ENCODE measurements around the gene IRX6. TPM values are rescaled to one million over a fixed set of nuclear protein-coding genes. Genes with fewer than 3 reads are reported as not detected.
A peak's percentile ranks its signal among the peaks of the same experiment; 100 is the strongest.

IRX6 gene
- total and polyA plus RNA-seq, 2 experiments from 2014 or later = not detected

DNA sequence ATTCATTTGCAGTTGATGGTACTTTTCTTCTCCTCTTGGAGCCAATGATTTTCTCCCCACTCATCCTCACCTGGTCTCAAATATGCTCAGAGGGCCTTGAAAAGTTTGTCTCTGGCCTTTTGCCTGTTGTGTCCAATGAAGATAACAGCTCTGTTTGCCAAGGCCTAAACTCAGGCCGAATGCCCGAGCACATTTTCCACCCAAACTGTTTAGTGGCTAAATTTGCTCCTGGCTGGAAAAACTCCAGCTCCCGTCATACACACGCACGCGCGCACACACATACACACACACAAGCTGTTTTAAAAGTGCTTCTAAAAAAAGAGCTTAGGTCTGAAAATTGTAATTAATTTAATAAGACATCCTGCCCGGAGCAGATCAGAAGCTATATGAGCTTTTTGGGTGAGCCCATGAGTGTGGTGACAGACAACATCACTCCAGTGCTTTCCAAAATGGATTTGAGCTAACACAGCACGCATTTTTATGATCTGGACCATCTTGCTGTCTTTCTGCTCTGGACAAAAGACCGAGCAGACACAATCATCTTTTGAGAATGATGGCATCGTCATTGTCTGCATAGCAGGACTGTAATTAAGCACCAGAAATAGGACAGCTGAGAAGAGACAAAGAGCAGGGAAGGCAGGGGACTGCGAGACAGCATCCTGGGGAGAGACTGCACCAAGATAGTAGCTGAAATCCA, 48.9 kb downstream of the IRX6 start:
- 46 to 53% methylated on average over 12 of the region's 12 CpGs for WGBS, 2 experiments (ENCODE audit: low coverage in 1 of 2, low lambda C conversion rate in 2 of 2, missing lambda C conversion rate in 2 of 2)
- no peak for TF ChIP-seq EZH2 (IDR thresholded peaks at IDR 0.05; ENCODE audit: insufficient read depth, poor library complexity, severe bottlenecking)
- TF ChIP-seq EZH2phosphoT487 (IDR thresholded peaks at IDR 0.05; ENCODE audit: insufficient read depth, low read depth) = no peak
- Histone ChIP-seq H3K79me2 (ENCODE audit: insufficient read depth) (no peaks in the 10 kb centered on the region), H3K36me3 (ENCODE audit: low read depth) (no peaks in the 10 kb centered on the region), H3K9me2 (ENCODE audit: insufficient read depth) (no peaks in the 10 kb centered on the region), H3K4me2 (ENCODE audit: unreplicated experiment) (no peak overlapping the region), H3K9ac (no peak overlapping the region), H3F3A (ENCODE audit: insufficient read depth) (peaks cover 5% of the 10 kb centered on the region; the same call in 1 of the 2 replicates), H3K9me3 (ENCODE audit: low read depth) (no peaks in the 10 kb centered on the region), H3K4me3 (no peak overlapping the region), H3K4me1 (ENCODE audit: insufficient read depth) (peaks cover 5% of the 10 kb centered on the region), H3K27ac (no peak overlapping the region), H3K27me3 (replicated peaks; ENCODE audit: insufficient read depth) (peaks cover 42% of the 10 kb centered on the region), H4K20me1 (ENCODE audit: insufficient read depth) (no peaks in the 10 kb centered on the region), H2AFZ (no peak overlapping the region)
- in situ Hi-C loops (cut with MboI) = no loop called here
- DNase-seq = peak; percentile 7

DNA sequence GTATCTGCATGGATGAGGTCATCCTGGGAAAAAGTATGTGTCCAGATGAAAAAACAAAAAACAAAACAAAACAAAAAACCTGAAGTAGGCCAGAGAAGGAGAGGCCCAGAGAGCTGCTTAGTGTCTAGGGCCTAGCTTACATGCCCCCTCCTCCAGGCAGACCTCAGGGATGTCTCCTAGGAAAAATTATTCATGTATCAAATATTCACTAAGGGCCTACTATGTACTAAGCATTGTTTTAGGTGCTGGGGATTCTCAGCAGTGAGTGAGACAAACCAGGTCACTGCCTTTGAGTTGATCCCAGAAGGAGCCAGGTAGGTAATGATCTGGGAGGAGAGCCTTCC, 49.5 kb downstream of the IRX6 start:
- H3K9me2 ChIP-seq (ENCODE audit: insufficient read depth) = no peaks in the 10 kb centered on the region
- DNase-seq = no peak
- TF ChIP-seq EZH2phosphoT487 (IDR thresholded peaks at IDR 0.05; ENCODE audit: insufficient read depth, low read depth) = no peak
- no peak for TF ChIP-seq EZH2 (IDR thresholded peaks at IDR 0.05; ENCODE audit: insufficient read depth, poor library complexity, severe bottlenecking)
- no peak overlapping the region for H3K27ac ChIP-seq
- no peaks in the 10 kb centered on the region for H3K79me2 ChIP-seq (ENCODE audit: insufficient read depth)
- H3K9ac ChIP-seq = no peak overlapping the region
- H3K4me2 ChIP-seq (ENCODE audit: unreplicated experiment) = no peak overlapping the region
- H3K4me3 ChIP-seq = no peak overlapping the region
- H3K4me1 ChIP-seq (ENCODE audit: insufficient read depth) = no peaks in the 10 kb centered on the region
- H2AFZ ChIP-seq = no peak overlapping the region
- H3K36me3 ChIP-seq (ENCODE audit: low read depth) = no peaks in the 10 kb centered on the region
- in situ Hi-C loops (cut with MboI) = no loop called here
- H3K9me3 ChIP-seq (ENCODE audit: low read depth) = no peaks in the 10 kb centered on the region
- H3K27me3 ChIP-seq (replicated peaks; ENCODE audit: insufficient read depth) = peaks cover 37% of the 10 kb centered on the region
- H3F3A ChIP-seq (ENCODE audit: insufficient read depth) = no peaks in the 10 kb centered on the region
- no peaks in the 10 kb centered on the region for H4K20me1 ChIP-seq (ENCODE audit: insufficient read depth)

DNA sequence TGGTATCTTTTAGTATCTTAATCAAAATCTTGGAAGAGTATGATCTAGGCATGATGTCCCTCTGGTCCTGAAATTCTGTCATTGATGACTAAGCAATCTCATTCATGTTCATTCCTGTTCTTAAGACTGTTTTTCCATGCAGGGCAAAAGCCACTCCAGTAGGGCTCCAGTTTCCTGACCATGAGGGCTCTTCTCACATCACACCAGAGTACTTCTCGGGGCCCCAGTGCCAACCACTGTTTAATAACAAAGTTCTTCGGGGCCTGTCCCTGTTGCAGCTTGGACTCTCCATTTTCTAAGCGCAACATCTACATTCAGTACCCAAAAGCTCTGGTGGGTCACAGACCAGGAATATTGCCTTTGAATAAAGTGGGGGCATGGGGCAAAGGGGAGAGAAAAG, 52.0 kb downstream of the IRX6 start:
- no peaks in the 10 kb centered on the region for H3K79me2 ChIP-seq (ENCODE audit: insufficient read depth)
- no peak overlapping the region for H3K4me3 ChIP-seq
- no peaks in the 10 kb centered on the region for H3K9me3 ChIP-seq (ENCODE audit: low read depth)
- DNase-seq = no peak
- 68 to 79% methylated on average over 3 of the region's 3 CpGs for WGBS, 2 experiments (ENCODE audit: low coverage in 1 of 2, low lambda C conversion rate in 2 of 2, missing lambda C conversion rate in 2 of 2)
- H3K27me3 ChIP-seq (replicated peaks; ENCODE audit: insufficient read depth) = peaks cover 12% of the 10 kb centered on the region
- in situ Hi-C loops (cut with MboI) = no loop called here
- no peaks in the 10 kb centered on the region for H3K36me3 ChIP-seq (ENCODE audit: low read depth)
- H3K9me2 ChIP-seq (ENCODE audit: insufficient read depth) = no peaks in the 10 kb centered on the region
- no peaks in the 10 kb centered on the region for H3F3A ChIP-seq (ENCODE audit: insufficient read depth)
- TF ChIP-seq EZH2 (IDR thresholded peaks at IDR 0.05; ENCODE audit: insufficient read depth, poor library complexity, severe bottlenecking) (no peak), EZH2phosphoT487 (IDR thresholded peaks at IDR 0.05; ENCODE audit: insufficient read depth, low read depth) (no peak)
- no peak overlapping the region for H2AFZ ChIP-seq
- no peaks in the 10 kb centered on the region for H3K4me1 ChIP-seq (ENCODE audit: insufficient read depth)
- no peak overlapping the region for H3K27ac ChIP-seq
- H3K4me2 ChIP-seq (ENCODE audit: unreplicated experiment) = no peak overlapping the region
- no peak overlapping the region for H3K9ac ChIP-seq
- H4K20me1 ChIP-seq (ENCODE audit: insufficient read depth) = no peaks in the 10 kb centered on the region

DNA sequence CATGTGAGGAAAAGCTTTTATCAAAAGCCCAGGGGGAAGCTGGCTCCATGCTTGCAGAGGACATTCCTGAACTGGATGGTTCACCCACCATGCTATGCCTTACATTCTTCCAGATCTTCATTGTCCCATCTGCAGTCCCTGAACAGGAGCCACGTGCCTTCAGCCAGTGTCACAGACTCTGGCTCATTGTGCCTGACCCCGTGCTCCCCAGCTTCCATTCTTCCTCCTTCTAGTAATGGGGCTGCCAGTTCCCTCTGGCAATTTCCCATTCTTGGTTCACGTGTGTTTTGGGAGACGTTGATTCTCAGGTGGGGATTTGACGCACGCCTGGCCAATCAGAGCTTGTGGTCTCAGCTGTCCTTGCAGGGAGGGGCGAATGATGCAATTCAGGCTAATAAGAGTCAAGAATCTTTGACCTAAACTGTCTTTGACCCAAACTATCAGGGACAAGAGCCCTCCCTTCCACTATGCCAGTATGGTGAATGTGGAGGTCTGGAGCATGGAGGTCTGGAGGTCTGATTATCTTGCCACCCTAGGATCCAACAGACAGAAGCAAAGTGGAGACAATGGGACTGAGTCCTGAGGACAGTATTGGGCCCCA, 52.7 kb downstream of the IRX6 start:
- Histone ChIP-seq H2AFZ (no peak overlapping the region), H3K36me3 (ENCODE audit: low read depth) (no peaks in the 10 kb centered on the region), H3K9me3 (ENCODE audit: low read depth) (no peaks in the 10 kb centered on the region), H3K9me2 (ENCODE audit: insufficient read depth) (no peaks in the 10 kb centered on the region), H3K9ac (no peak overlapping the region), H4K20me1 (ENCODE audit: insufficient read depth) (no peaks in the 10 kb centered on the region), H3K27ac (no peak overlapping the region), H3K4me3 (no peak overlapping the region), H3F3A (ENCODE audit: insufficient read depth) (no peaks in the 10 kb centered on the region), H3K79me2 (ENCODE audit: insufficient read depth) (no peaks in the 10 kb centered on the region), H3K4me2 (ENCODE audit: unreplicated experiment) (no peak overlapping the region), H3K27me3 (replicated peaks; ENCODE audit: insufficient read depth) (peaks cover 6% of the 10 kb centered on the region), H3K4me1 (ENCODE audit: insufficient read depth) (no peaks in the 10 kb centered on the region)
- no peak for DNase-seq
- in situ Hi-C loops (cut with MboI) = no loop called here
- WGBS, 2 experiments (ENCODE audit: low coverage in 1 of 2, low lambda C conversion rate in 2 of 2, missing lambda C conversion rate in 2 of 2) = 65 to 67% methylated on average over 7 of the region's 7 CpGs
- TF ChIP-seq EZH2 (IDR thresholded peaks at IDR 0.05; ENCODE audit: insufficient read depth, poor library complexity, severe bottlenecking) (no peak), EZH2phosphoT487 (IDR thresholded peaks at IDR 0.05; ENCODE audit: insufficient read depth, low read depth) (no peak)

All from GM23248 (cell line).